ENCODE results near the gene APP.

Gene APP

GRCh38 chr21:25967181-25967900 is 203.2 kb downstream of the APP start:
- no peak for FAIRE-seq

GRCh38 chr21:25965951-25966707 is 204.4 kb downstream of the APP start:
- no peak for FAIRE-seq

GRCh38 chr21:25964926-25965325 is 205.6 kb downstream of the APP start:
- no peak for FAIRE-seq

GRCh38 chr21:25964015-25964414 is 206.6 kb downstream of the APP start:
- FAIRE-seq = no peak

- FAIRE-seq = no peak
Observed at GRCh38 chr21:25963181-25963580, 207.4 kb downstream of the APP start.

- FAIRE-seq = no peak
Observed at GRCh38 chr21:25961042-25961441, 209.5 kb downstream of the APP start.

- FAIRE-seq = no peak
Observed at GRCh38 chr21:25960402-25960801, 210.2 kb downstream of the APP start.

GRCh38 chr21:25959799-25960198 is 210.8 kb downstream of the APP start:
- no peak for FAIRE-seq

GRCh38 chr21:25956993-25957714 is 213.4 kb downstream of the APP start:
- FAIRE-seq = no peak

GRCh38 chr21:25955646-25956045 is 214.9 kb downstream of the APP start:
- FAIRE-seq = no peak

GRCh38 chr21:25953659-25954058 is 216.9 kb downstream of the APP start:
- FAIRE-seq = no peak

GRCh38 chr21:25953196-25953595 is 217.4 kb downstream of the APP start:
- FAIRE-seq = no peak

GRCh38 chr21:25952306-25952705 is 218.3 kb downstream of the APP start:
- no peak for FAIRE-seq

- no peak for FAIRE-seq
Observed at GRCh38 chr21:25949701-25950100, 220.9 kb downstream of the APP start.

- no peak for FAIRE-seq
Observed at GRCh38 chr21:25944672-25945213, 225.8 kb downstream of the APP start.

GRCh38 chr21:25944082-25944481 is 226.5 kb downstream of the APP start:
- FAIRE-seq = no peak

- no peak for FAIRE-seq
Observed at GRCh38 chr21:25942135-25942534, 228.4 kb downstream of the APP start.

- no peak for FAIRE-seq
Observed at GRCh38 chr21:25939396-25939761, 231.2 kb downstream of the APP start.

- no peak for FAIRE-seq
Observed at GRCh38 chr21:25938658-25939395, 231.7 kb downstream of the APP start.

GRCh38 chr21:25936776-25937175 is 233.8 kb downstream of the APP start:
- no peak for FAIRE-seq

- FAIRE-seq = no peak
Observed at GRCh38 chr21:25934771-25935224, 235.8 kb downstream of the APP start.

- FAIRE-seq = no peak
Observed at GRCh38 chr21:25934130-25934529, 236.4 kb downstream of the APP start.

GRCh38 chr21:25931765-25932164 is 238.8 kb downstream of the APP start:
- no peak for FAIRE-seq
